HG03354 (cell line): Measurements from ENCODE around the gene RADX.

Source experiments
- ATAC-seq: cut with Tn5 transposase; IDR thresholded peaks from one replicate; pipeline ENCODE4 v1.9.1; 2021; ENCODE audit warnings: mild to moderate bottlenecking; ENCODE audit not compliant: unreplicated experiment, poor library complexity, severe bottlenecking

RADX gene

DNA sequence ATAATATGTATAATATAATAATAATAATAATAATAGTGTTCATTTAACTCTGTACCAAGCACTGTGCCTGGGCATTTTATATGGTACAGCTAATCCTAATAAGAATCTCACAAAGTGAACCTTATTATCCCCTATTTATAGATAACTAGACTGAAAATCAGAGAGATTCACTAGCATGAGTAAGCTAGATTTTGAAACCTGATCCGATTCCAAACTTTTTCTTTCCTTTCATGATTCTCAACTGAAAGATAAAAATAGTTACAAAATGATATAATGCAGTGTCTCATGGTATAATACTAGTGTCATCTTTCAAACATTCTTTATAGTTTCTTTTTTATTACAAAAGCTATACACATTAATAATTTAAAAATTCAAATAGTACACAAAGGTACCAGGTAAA lies 58.9 kb downstream of the RADX start:
- ATAC-seq: no peak

DNA sequence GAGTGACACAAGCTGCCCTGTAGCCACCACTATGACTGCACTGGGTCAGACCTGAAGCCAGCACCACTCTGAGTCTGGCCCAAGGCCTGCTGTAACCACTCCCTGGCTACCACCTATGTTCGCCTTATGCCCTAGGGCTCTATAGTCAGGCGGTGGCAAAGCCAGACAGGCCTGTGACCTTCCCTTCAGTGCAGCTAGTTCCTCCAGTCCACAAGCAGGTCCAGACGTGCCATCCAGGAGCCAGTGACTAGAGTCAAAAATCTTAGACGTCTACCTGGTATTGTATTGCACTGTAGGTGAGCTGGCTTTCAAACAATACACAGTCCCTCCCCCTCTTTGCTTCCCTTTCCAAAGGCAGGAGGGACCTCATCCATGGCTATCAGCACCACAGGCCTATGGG lies 60.7 kb downstream of the RADX start:
- no peak for ATAC-seq

DNA sequence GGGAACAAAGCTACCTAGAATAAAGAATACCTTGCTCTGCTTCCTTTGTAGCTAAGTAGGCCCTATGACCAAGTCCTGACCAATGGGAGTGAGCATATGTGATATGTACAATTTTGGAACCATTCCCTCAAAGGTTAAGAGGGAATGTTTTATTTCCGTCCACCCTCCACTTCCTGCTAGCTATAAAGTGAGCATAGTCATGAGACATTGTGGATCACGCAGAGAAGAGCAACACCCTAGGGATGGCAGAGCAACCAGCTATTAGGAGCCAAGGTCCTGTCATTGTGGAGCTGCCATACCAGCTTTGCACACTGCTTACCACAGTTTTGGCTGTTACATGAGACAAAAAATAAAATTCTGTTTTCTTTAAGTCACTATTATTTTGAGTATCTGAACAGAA lies 68.9 kb downstream of the RADX start:
- ATAC-seq: no peak

DNA sequence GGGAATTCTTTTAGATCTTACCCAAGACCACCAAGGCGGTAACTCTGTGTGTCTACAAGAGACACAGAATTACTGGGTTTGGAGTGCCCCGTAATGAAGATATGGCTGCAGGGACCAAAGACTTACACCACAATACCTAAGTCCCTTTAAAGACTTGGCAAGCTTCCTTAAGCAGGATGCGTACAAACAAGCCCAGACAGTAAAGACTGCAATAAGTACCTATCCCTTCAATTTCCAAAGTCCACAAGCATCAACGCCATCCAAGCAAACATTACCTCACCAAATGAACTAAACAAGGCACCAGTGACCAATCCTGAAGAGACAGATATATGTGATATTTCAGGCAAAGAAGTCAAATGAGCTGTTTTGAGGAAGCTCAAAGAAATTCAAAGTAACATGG lies 72.4 kb downstream of the RADX start:
- no peak for ATAC-seq

DNA sequence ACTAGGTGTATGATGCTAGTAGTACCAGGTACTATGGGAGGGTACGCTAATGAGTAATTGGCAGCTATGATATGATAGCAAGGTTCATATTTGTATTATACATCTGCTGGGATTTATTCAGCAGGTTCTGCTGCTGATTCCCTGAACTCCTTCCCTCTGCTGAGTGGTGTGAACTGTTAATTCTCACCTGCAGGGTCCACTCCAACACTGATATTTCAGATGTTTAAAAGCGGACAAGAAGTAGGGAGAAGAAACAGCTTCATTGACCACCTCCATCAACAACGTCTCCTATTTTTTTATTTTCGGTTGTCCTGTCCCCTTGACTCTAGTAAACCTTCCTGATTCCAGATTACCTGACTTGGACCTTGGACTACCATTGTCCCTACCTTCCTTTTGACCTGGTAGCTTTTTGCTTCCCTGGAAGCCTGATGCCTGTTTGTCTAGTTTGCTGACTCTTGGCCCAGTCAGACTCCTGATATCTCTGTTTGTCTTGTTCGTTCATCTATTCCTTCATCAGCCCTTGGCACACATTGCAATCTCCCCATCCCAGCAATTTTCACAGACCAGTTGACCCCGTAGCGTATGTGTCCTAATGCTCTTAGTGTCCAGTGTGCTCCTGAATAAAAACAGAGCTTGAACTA lies 80.8 kb downstream of the RADX start:
- no peak for ATAC-seq

DNA sequence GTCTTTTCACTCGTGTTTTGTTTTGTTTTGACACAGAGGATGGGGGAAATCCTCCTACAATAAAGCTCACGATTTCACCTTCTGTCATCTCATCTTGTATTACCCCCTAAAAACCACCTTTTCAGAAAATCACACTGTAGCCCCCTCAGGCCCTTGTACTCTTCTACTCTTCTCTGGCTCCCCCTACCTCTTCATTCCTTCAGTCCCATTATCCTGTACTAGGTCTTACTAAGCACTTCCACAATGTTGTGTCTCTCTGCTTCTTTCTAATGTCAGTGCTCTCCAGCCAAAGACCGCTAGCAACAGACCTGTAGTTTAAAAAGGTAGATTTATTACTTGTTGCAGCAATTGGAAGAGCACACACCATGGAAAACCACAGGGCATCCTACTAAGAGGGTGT lies 84.7 kb downstream of the RADX start:
- ATAC-seq: no peak

DNA sequence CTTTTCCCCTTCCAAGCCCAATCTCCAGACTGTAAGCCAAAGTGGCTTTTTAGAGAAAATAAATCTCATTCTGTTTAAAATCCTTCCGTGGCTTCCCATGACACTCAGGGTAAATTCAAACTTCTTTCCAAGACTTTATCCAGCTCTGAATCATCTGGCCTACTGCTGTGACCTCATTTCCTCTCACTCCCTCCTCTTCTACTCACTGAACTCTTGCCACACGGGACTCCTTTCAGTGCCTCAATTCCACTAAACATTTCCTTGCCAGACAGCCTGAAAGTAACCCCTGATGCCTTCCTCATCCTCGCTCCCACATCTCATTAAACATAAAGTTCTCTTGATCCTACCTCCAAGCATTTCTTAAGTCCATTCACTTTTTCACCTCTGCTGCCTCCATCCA lies 86.9 kb downstream of the RADX start:
- ATAC-seq: no peak

DNA sequence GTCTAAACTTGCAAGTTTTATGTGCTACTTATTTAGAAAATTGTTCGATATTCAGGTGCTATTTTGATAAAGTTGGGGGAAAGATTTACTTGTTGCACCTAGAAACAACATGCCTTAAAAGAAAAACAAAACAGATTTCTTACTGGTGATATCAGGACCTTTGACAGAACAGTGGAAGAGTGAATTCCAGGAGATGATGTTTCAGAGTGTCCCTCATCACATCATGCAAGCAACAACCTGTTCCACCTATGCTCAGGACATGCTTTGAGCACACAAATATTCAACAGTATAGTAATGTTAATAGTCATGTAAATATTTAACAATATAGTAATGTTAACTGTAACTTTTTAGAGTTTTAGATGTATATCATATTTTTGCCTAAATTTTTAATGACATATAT lies 90.9 kb downstream of the RADX start:
- no peak for ATAC-seq

DNA sequence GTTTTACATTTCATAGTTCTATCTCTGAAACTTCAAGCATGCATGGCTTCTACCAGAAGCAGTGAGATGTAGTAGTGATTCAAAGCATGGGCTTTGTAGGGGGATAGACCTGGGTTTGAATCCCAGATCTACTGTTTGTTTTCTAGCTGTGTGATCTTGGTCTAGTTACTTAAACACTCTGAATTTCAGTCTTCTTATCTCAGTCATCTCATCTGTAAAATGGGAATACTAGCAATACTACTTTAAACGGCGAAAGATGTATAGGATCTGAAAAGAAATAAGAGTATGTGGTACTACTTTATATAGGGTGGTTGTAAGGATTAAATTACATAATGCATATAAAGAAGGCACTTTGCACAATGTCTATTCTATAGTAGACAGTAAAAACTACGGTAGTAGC lies 94.7 kb downstream of the RADX start:
- ATAC-seq: no peak

DNA sequence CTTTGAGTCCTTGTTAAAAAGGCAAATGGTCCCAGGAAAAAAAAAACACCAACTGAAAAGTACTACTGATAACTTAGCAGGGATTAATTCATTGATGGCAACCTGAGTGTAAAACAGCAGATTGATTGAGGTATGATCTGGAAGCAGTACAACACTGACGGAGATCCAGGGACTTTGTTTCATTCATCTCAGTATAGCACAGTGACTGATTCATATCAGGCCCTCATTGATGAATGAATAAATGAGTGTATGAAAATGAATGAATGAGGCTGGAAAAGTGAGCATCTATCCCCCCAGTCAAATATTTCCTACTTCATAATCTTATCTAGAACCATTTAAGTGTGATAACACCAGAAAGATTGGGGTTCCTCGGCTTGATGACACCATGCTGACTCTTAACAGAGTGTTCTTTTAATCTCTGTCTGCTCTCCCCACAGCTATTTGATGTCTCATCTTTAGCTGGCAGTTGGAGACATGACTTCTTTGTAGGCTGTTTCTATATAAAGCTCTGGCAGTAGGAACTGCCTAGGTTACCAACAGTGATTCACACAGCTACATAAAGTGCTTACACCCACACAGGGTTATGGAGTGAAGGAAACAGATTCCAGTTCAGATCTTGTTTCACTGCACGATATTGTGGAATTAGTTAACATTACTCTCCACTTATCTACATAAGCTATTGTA lies 96.1 kb downstream of the RADX start:
- no peak for ATAC-seq

DNA sequence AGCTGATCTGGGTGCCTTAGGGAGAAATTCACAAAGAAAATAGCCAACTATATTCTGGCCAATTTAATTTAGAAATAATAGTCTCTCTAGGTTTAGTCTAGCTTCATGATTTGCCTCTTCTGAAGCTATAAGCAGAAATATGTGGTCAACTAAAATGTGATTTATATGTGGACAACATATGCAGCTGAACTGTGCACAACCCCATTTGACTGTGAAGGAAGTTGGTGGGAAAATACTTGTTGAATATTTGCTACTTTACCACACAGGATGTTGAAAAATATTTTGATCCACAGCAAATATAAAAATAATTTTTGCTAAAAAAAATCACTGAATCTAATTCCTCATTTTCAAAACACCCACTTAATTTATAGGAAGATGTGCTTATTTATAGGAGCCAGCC lies 99.0 kb downstream of the RADX start:
- no peak for ATAC-seq

DNA sequence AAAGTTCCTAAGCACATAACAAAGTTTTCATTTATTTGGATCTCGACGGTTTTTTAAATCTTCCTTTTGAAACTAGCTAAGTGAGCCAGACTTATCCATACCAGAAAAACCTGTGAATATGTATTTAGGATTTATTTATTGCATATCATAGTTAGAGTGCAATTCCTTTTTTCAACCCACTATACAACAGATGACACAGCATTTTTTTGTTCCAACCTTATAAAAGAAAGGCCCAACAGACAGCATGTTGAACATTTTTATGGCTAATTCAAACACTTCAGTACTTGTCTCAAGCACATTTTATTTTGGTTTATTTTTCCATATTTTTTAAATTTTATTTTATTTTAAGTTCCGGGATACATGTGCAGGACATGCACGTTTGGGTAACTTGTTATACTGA lies 99.6 kb downstream of the RADX start:
- ATAC-seq: no peak

DNA sequence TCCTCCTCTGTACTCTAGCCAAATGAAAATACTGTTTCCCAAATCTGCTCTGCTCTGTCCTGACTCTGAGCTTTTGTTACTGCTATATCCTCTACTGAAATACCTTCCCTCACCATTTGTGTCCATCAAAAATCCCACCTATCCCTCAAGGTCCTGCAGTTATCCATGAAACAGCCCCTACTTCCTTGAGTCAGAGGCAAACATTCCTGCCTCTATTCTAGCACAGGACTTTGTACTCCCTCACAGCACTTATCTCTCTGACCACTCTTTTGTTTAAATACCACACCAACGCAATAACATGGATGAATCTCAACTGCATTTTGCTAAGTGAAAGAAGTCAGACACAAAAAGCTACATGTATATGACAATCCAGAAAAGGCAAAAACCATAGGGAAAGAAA lies 104.2 kb downstream of the RADX start:
- ATAC-seq: no peak

DNA sequence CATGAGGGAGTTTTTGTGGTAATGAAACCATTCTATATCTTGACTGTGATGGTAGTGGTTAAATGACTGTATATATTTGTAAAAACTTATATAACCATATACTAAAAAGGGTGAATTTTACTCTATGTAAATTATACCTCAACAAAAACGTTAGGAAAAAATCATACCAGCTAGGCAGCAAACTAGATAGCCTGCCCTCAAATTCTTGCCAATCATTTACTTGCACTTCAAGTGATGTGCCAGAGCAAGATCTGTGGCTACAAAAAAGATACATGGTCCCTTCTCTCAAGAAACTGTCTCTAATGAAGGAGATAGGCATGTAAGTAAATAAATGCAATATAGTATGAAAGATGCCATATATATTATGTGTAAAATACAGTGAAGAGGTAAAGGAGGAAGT lies 104.7 kb downstream of the RADX start:
- ATAC-seq: no peak

DNA sequence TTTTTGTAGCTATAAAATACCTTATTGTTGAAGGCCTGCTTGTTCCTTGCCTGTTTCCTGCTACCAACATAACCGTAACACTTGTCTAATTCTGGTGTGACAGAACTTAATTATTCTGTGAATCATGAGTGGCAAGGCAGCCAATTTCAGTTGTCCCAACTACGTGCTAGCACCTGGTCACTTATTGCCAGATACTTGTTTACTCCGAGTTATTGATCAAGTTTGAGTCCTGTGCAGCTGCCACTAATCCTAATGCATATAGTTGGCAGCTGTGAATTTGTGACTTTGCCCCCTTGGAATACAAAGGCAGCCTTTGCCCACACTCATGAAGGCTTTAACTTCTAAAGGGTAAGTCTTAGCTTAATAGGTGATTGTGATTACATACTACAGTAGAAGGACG lies 106.9 kb downstream of the RADX start:
- ATAC-seq: no peak

DNA sequence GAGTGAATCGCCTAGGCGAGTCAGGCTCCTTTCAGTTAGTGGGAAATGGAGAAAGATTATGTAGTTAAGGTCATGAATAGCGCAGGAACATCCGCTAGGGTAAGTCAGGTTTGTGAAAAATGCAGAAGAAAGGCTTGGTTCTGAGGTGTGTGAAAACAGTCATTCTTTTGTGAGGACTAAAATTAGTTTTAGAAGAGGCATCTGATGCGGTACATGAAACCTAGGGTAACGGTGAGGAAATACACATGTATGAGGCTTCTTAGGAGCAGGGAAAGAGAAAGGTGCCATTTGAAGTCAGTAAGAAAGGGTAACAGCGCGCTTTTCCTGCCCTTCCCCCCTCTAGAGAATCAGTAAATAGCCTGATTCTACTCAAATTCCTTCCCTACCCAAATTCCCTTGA lies 114.2 kb downstream of the RADX start:
- no peak for ATAC-seq

DNA sequence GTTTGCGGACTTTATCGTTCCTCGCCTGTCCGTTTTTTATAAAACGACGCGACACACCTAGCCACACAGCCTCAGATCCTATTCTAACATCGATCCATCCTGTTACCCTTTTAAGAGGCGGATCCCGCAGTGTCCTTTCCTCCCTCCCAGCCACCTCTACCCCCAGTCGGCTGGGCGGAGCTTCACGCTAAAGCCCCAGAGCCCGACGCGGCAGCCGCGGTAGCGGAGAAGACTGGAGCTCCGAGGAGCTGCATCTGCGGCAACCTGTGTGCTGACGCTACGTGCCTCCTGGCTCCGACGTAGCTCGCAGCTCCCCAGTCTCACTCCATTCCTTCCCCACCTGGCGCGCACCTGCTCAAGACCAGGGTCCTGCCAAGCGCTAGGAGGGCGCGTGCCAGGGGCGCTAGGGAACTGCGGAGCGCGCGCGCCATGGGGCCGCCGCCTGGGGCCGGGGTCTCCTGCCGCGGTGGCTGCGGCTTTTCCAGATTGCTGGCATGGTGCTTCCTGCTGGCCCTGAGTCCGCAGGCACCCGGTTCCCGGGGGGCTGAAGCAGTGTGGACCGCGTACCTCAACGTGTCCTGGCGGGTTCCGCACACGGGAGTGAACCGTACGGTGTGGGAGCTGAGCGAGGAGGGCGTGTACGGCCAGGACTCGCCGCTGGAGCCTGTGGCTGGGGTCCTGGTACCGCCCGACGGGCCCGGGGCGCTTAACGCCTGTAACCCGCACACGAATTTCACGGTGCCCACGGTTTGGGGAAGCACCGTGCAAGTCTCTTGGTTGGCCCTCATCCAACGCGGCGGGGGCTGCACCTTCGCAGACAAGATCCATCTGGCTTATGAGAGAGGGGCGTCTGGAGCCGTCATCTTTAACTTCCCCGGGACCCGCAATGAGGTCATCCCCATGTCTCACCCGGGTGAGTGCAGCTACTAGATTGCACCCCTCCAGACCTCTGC lies 115.0 kb downstream of the RADX start, which contains the start of gene RNF128:
Gene RNF128, plus strand, starts transcription at position 217 of the 953 bp plus-strand sequence. Its CDS starts 213 bp downstream, at position 430.
- ATAC-seq: no peak

DNA sequence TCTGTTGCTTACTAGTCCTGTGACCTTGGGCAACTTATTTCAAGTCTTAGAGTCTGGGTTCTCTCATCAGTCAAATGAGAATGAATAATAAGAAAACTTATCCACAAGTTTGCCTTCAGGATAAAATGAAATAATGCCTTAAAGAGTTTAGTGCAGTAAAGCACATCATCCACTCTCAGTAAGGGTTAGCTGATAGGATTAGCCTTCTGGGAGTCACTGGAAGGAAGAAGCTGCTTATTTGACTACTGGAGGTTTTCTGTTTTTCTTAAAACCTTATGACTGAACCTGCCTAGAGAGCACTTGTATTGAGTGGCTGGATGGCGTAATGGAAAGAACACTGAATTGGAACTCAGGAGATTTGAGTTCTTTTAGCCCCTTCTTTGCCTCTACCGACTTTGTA lies 116.6 kb downstream of the RADX start:
- no peak for ATAC-seq
